Smooth muscle cell (in vitro differentiated cells): ENCODE results near the gene CKLF. TPM values are rescaled to one million over a fixed set of nuclear protein-coding genes. Genes with fewer than 3 reads are reported as not detected.
A peak's percentile ranks its signal among the peaks of the same experiment; 100 is the strongest.

Experiments
- DNase-seq: peaks from one replicate; lab custom pipeline; 2025; ENCODE audit not compliant: unreplicated experiment; lab: John Stamatoyannopoulos, UW
- H2AFZ ChIP-seq: fragments of 200-600 bp; sonication (generic); 2 replicates; pipeline ENCODE4 v1.6.0; 2016; ENCODE audit warnings: antibody characterized with exemption, low read depth, mild to moderate bottlenecking
- H3F3A ChIP-seq: fragments of 200-600 bp; sonication (generic); 2 replicates; pipeline ENCODE4 v1.6.0; 2017; ENCODE audit warnings: antibody characterized with exemption, low read depth
- H3K27ac ChIP-seq: fragments of 200-600 bp; sonication (generic); 2 replicates; pipeline ENCODE4 v1.5.1; 2016; ENCODE audit warnings: low read depth, mild to moderate bottlenecking
- H3K27me3 ChIP-seq: fragments of 200-600 bp; sonication (generic); 2 replicates; pipeline ENCODE4 v1.6.1; 2016; ENCODE audit warnings: low read depth, mild to moderate bottlenecking
- H3K36me3 ChIP-seq: fragments of 200-600 bp; sonication (generic); 2 replicates; pipeline ENCODE4 v1.5.1; 2016; ENCODE audit warnings: low read depth
- H3K4me1 ChIP-seq: fragments of 200-600 bp; sonication (generic); 2 replicates; pipeline ENCODE4 v1.5.1; 2016; ENCODE audit warnings: low read depth
- H3K4me2 ChIP-seq: fragments of 200-600 bp; sonication (generic); 2 replicates; pipeline ENCODE4 v1.6.0; 2016; ENCODE audit warnings: mild to moderate bottlenecking
- H3K4me3 ChIP-seq: fragments of 200-600 bp; sonication (generic); 2 replicates; pipeline ENCODE4 v1.5.1; 2016; ENCODE audit warnings: mild to moderate bottlenecking
- H3K79me2 ChIP-seq: fragments of 200-600 bp; sonication (generic); 2 replicates; pipeline ENCODE4 v1.6.0; 2016; ENCODE audit warnings: low read depth, mild to moderate bottlenecking
- H3K9ac ChIP-seq: fragments of 200-600 bp; sonication (generic); 2 replicates; pipeline ENCODE4 v1.6.0; 2016; ENCODE audit warnings: low read depth
- H3K9me3 ChIP-seq: fragments of 200-600 bp; sonication (generic); replicated peaks from 2 replicates; pipeline ENCODE4 v1.5.1; 2016; ENCODE audit warnings: low read depth
- H4K20me1 ChIP-seq: fragments of 200-600 bp; sonication (generic); 2 replicates; pipeline ENCODE4 v1.6.0; 2016; ENCODE audit warnings: low read depth
- CTCF ChIP-seq: fragments of 200-600 bp; sonication (generic); IDR thresholded peaks from 2 replicates; pipeline ENCODE4 v1.5.1; 2017; ENCODE audit warnings: borderline replicate concordance, mild to moderate bottlenecking, antibody characterized with exemption; ENCODE audit not compliant: insufficient read depth, poor library complexity, severe bottlenecking
- WGBS: methylation state at CpG from one replicate; pipeline ENCODE4 v1.1.7; 2016; ENCODE audit warnings: low lambda C conversion rate; 5-methylcytosine and 5-hydroxymethylcytosine counted together
- polyA plus RNA-seq: library from polyadenylated mRNA; unstranded; fragments of >200 nt; fragmentation: Nextera tagmentation; extraction: Ambion mirVana; gene quantifications from 2 replicates; pipeline ENCODE4 v1.2.1, GENCODE V29; 2016
- total RNA-seq: library from RNA; depleted of rRNA; stranded (reverse); fragments of >200 nt; gene quantifications from 2 replicates; pipeline ENCODE4 v1.2.3, GENCODE V29; 2014

CKLF gene
- total and polyA plus RNA-seq, 2 experiments from 2014 or later: 61.5 to 78.1 TPM

GRCh38 chr16:66599726-66600125 lies 47.4 kb downstream of the CKLF start:
- no peak for DNase-seq
- no peak overlapping the region for H3K4me3 ChIP-seq
- peaks cover under 1% of the 10 kb centered on the region for H3K79me2 ChIP-seq
- H3K4me2 ChIP-seq: no peak overlapping the region
- no peaks in the 10 kb centered on the region for H3F3A ChIP-seq
- TF ChIP-seq CTCF: no peak
- H3K4me1 ChIP-seq: no peaks in the 10 kb centered on the region
- no peak overlapping the region for H3K27ac ChIP-seq
- H2AFZ ChIP-seq: no peak overlapping the region
- H3K9ac ChIP-seq: no peak overlapping the region
- WGBS: 87% methylated on average over 4 of the region's 4 CpGs
- no peaks in the 10 kb centered on the region for H3K36me3 ChIP-seq
- no peaks in the 10 kb centered on the region for H3K9me3 ChIP-seq
- H3K27me3 ChIP-seq: no peaks in the 10 kb centered on the region
- H4K20me1 ChIP-seq: no peaks in the 10 kb centered on the region

GRCh38 chr16:66600477-66600876 lies 48.1 kb downstream of the CKLF start:
- no peak for TF ChIP-seq CTCF
- no peaks in the 10 kb centered on the region for H3K36me3 ChIP-seq
- no peak overlapping the region for H3K4me2 ChIP-seq
- no peaks in the 10 kb centered on the region for H3F3A ChIP-seq
- no peak overlapping the region for H3K27ac ChIP-seq
- no peak overlapping the region for H3K4me3 ChIP-seq
- H3K27me3 ChIP-seq: no peaks in the 10 kb centered on the region
- WGBS: 100% methylated on average over 1 of the region's 1 CpG
- no peaks in the 10 kb centered on the region for H3K4me1 ChIP-seq
- no peak overlapping the region for H3K9ac ChIP-seq
- DNase-seq: no peak
- H3K9me3 ChIP-seq: no peaks in the 10 kb centered on the region
- peaks cover 8% of the 10 kb centered on the region for H3K79me2 ChIP-seq
- no peak overlapping the region for H2AFZ ChIP-seq
- no peaks in the 10 kb centered on the region for H4K20me1 ChIP-seq

- no peak for TF ChIP-seq CTCF
- WGBS: 90% methylated on average over 5 of the region's 5 CpGs
- no peaks in the 10 kb centered on the region for H3K36me3 ChIP-seq
- H3F3A ChIP-seq: no peaks in the 10 kb centered on the region
- no peaks in the 10 kb centered on the region for H3K9me3 ChIP-seq
- H3K4me1 ChIP-seq: peaks cover 8% of the 10 kb centered on the region
- H3K4me2 ChIP-seq: no peak overlapping the region
- H3K9ac ChIP-seq: no peak overlapping the region
- no peaks in the 10 kb centered on the region for H3K27me3 ChIP-seq
- H3K79me2 ChIP-seq: peaks cover 15% of the 10 kb centered on the region
- peaks cover 10% of the 10 kb centered on the region for H4K20me1 ChIP-seq
- no peak overlapping the region for H2AFZ ChIP-seq
- DNase-seq: no peak
- H3K27ac ChIP-seq: no peak overlapping the region
- H3K4me3 ChIP-seq: no peak overlapping the region
These were observed 49.1 kb downstream of the CKLF start for GRCh38 chr16:66601471-66601870.

- peak overlapping the region; percentile 66 for H2AFZ ChIP-seq
- DNase-seq: peak; percentile 69
- peak overlapping the region; percentile 90 for H3K4me2 ChIP-seq
- no peaks in the 10 kb centered on the region for H3F3A ChIP-seq
- H3K4me3 ChIP-seq: peak overlapping the region; percentile 97
- H3K9ac ChIP-seq: peak overlapping the region; percentile 47
- 11% methylated on average over 30 of the region's 32 CpGs for WGBS
- H3K27ac ChIP-seq: peak overlapping the region; percentile 5
- H3K9me3 ChIP-seq: no peaks in the 10 kb centered on the region
- H3K79me2 ChIP-seq: peaks cover 15% of the 10 kb centered on the region
- TF ChIP-seq CTCF: no peak
- peaks cover 8% of the 10 kb centered on the region for H3K4me1 ChIP-seq
- peaks cover 32% of the 10 kb centered on the region for H4K20me1 ChIP-seq
- no peaks in the 10 kb centered on the region for H3K27me3 ChIP-seq
- no peaks in the 10 kb centered on the region for H3K36me3 ChIP-seq
These were observed 51.4 kb downstream of the CKLF start for GRCh38 chr16:66603537-66604375.
